ENCODE measurements around the gene NSMCE1. TPM values are rescaled to one million over a fixed set of nuclear protein-coding genes. Genes with fewer than 3 reads are reported as not detected.
A peak's percentile ranks its signal among the peaks of the same experiment; 100 is the strongest.

NSMCE1 gene
- total RNA-seq, 1 experiment from 2014 or later, result 45.7 TPM

DNA sequence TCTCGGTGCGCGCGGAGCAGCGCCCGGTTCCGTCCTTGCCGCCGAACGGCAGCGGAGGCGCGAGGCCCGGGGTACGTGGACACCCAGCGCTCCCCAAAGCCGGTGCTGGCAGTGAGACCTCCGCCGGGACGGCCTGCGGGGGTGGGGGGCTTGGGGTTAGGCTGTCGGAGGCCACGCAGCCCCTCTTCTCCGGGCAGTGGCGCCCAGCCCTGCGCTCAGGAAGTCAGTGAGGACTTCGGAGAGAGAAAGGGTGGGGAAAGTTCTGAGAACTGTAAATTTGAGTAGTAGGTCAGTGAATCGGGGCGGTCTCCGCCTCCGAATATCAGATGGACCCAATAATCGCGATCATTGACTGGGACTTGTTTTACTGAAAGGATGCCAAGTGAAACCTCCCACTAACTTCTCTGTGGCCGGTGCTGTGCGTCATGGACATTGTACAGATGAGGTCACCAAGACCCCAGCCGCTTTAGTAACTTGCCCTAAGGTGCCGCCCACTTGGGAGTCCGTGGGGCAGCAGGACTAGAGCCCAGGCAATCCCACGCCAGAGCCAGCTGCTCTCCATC lies 45.7 kb upstream of the NSMCE1 start:
- Histone ChIP-seq H3K27me3 (replicated peaks; ENCODE audit: insufficient read depth, low read depth, low read length, poor library complexity) (no peaks in the 10 kb centered on the region), H3K4me3 (ENCODE audit: low read depth, low read length, poor library complexity, severe bottlenecking) (peak overlapping the region; percentile 81), H3K9me3 (ENCODE audit: low read depth, low read length, poor library complexity, severe bottlenecking) (no peaks in the 10 kb centered on the region), H3K27ac (ENCODE audit: low read depth, low read length, poor library complexity, severe bottlenecking) (peak overlapping the region; percentile 71), H3K4me1 (ENCODE audit: insufficient read depth, low read length, poor library complexity, severe bottlenecking) (no peaks in the 10 kb centered on the region), H3K36me3 (ENCODE audit: insufficient read depth, low read length, poor library complexity, severe bottlenecking) (no peaks in the 10 kb centered on the region)
- no peak for TF ChIP-seq CTCF (conservative IDR thresholded peaks at IDR 0.05; ENCODE audit: low read depth, low read length)
- no peak for TF ChIP-seq EZH2 (IDR thresholded peaks at IDR 0.05; ENCODE audit: borderline replicate concordance, low read depth, low read length, poor library complexity, severe bottlenecking)
- DNase-seq (ENCODE audit: low spot score), result peak; percentile 28
- TSS peak; percentile 30 for BruUV-seq (replicated peaks)
- ChIA-PET POLR2A (ENCODE audit: low non-redundant PET) (no interaction called here), CTCF (no interaction called here)
- intact Hi-C loops (cut with micrococcal nuclease; ENCODE audit: unreplicated experiment), result no loop called here

DNA sequence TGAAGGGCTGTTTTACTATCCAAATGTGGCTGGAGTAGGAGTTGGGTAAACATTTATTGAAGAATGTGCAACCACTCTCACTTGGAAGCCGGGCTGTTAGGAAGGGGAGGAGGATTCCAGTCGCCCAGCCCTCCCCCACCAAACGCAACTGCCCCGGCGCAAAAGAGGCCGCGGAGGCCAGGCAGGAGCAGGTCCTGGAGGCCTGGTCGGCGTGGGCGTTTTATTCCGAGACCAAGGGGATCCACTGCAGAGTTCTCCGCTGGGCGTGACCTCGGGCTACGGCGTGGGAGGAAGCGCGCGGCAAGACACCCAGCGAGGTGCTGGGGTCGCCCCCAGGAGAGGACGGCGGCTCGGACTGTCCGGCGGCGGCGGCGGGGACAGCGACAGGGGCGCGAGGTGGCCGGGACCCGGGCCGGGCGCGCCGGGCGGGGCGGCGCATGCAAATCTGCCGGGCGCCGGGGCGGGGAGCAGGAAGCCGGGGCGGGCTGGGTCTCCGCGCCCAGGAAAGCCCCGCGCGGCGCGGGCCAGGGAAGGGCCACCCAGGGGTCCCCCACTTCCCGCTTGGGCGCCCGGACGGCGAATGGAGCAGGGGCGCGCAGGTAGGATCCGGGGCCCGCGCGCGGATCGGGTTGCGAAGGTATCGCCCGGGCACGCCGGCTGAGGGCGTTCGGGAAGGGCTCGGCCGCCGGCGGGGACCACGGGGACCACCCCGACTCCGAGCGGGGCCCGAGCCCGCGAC lies 45.0 kb upstream of the NSMCE1 start, which contains the start of gene IL4R:
Gene IL4R, plus strand, starts transcription at position 553 of the 739 bp plus-strand sequence. CDS start 26,230 bp downstream, outside the sequence.
- ChIA-PET POLR2A (ENCODE audit: low non-redundant PET) (no interaction called here), CTCF (no interaction called here)
- intact Hi-C loops (cut with micrococcal nuclease; ENCODE audit: unreplicated experiment), result no loop called here
- H3K4me3 ChIP-seq (ENCODE audit: low read depth, low read length, poor library complexity, severe bottlenecking), result peak within 1 kb of the TSS; percentile 81
- H3K9me3 ChIP-seq (ENCODE audit: low read depth, low read length, poor library complexity, severe bottlenecking), result peaks cover 5% of the 10 kb centered on the region
- peak; percentile 42 for DNase-seq (ENCODE audit: low spot score)
- H3K27me3 ChIP-seq (replicated peaks; ENCODE audit: insufficient read depth, low read depth, low read length, poor library complexity), result no peaks in the 10 kb centered on the region
- BruUV-seq (replicated peaks), result no TSS peak
- TF ChIP-seq EZH2 (IDR thresholded peaks at IDR 0.05; ENCODE audit: borderline replicate concordance, low read depth, low read length, poor library complexity, severe bottlenecking) (no peak), CTCF (conservative IDR thresholded peaks at IDR 0.05; ENCODE audit: low read depth, low read length) (no peak)
- H3K36me3 ChIP-seq (ENCODE audit: insufficient read depth, low read length, poor library complexity, severe bottlenecking), result no peaks in the 10 kb centered on the region
- peak within 1 kb of the TSS; percentile 71 for H3K27ac ChIP-seq (ENCODE audit: low read depth, low read length, poor library complexity, severe bottlenecking)
- H3K4me1 ChIP-seq (ENCODE audit: insufficient read depth, low read length, poor library complexity, severe bottlenecking), result no peaks in the 10 kb centered on the region

- TF ChIP-seq CTCF (conservative IDR thresholded peaks at IDR 0.05; ENCODE audit: low read depth, low read length) (no peak), EZH2 (IDR thresholded peaks at IDR 0.05; ENCODE audit: borderline replicate concordance, low read depth, low read length, poor library complexity, severe bottlenecking) (no peak)
- Histone ChIP-seq H3K9me3 (ENCODE audit: low read depth, low read length, poor library complexity, severe bottlenecking) (peaks cover 5% of the 10 kb centered on the region), H3K27me3 (replicated peaks; ENCODE audit: insufficient read depth, low read depth, low read length, poor library complexity) (no peaks in the 10 kb centered on the region), H3K27ac (ENCODE audit: low read depth, low read length, poor library complexity, severe bottlenecking) (no peak overlapping the region), H3K4me3 (ENCODE audit: low read depth, low read length, poor library complexity, severe bottlenecking) (peak overlapping the region; percentile 81), H3K4me1 (ENCODE audit: insufficient read depth, low read length, poor library complexity, severe bottlenecking) (no peaks in the 10 kb centered on the region), H3K36me3 (ENCODE audit: insufficient read depth, low read length, poor library complexity, severe bottlenecking) (no peaks in the 10 kb centered on the region)
- no TSS peak for BruUV-seq (replicated peaks)
- CTCF ChIA-PET, result no interaction called here
- intact Hi-C loops (cut with micrococcal nuclease; ENCODE audit: unreplicated experiment), result no loop called here
- no peak for DNase-seq (ENCODE audit: low spot score)
- POLR2A ChIA-PET (ENCODE audit: low non-redundant PET), result no interaction called here
Measured at GRCh38 chr16:27312580-27313421, 44.2 kb upstream of the NSMCE1 start.

All from A673 (cell line).